Caco-2 (cell line): ENCODE data around the gene SHISA2. TPM values are rescaled to one million over a fixed set of nuclear protein-coding genes. Genes with fewer than 3 reads are reported as not detected.

Experiments used
- BruUV-seq: library from RNA; stranded (reverse); fragments of 400-500 nt; replicated peaks from 2 replicates; lab custom pipeline; 2021; lab: Mats Ljungman, UMichigan
- CTCF ChIA-PET: fragments of 300-600 bp; sonication (Branson Sonifier 250); formaldehyde crosslinking; loops from one replicate; lab custom pipeline; 2022; ENCODE audit warnings: antibody characterized with exemption; lab: Charles Lee
- POLR2A ChIA-PET: fragments of 300-600 bp; sonication (Branson Sonifier 250); formaldehyde crosslinking; loops from one replicate; lab custom pipeline; 2022; ENCODE audit warnings: antibody characterized with exemption; lab: Charles Lee
- DNase-seq, 2 experiments: peaks; one replicate each; pipeline versions ENCODE4 v3.0.0 to v3.0.0-alpha.2; 2020 to 2022
- H3K27me3 ChIP-seq: replicated peaks from 2 replicates; pipeline ENCODE4 v1.6.0; 2011; ENCODE audit warnings: low read length; ENCODE audit not compliant: control insufficient read depth, insufficient read depth
- H3K36me3 ChIP-seq: 2 replicates; pipeline ENCODE4 v1.5.1; 2011; ENCODE audit warnings: low read length; ENCODE audit not compliant: control insufficient read depth, insufficient read depth
- H3K4me1 ChIP-seq: fragments of 250-450 bp; sonication (Bioruptor Pico); 2 replicates; pipeline ENCODE4 v1.5.1; 2020; ENCODE audit warnings: mild to moderate bottlenecking
- H3K4me3 ChIP-seq: 2 replicates; pipeline ENCODE4 v1.5.1; 2011; ENCODE audit warnings: low read depth, mild to moderate bottlenecking, control low read depth, low read length
- H3K9me3 ChIP-seq: fragments of 250-450 bp; sonication (Bioruptor Pico); 2 replicates; pipeline ENCODE4 v1.5.1; 2020; ENCODE audit warnings: mild to moderate bottlenecking, moderate library complexity
- H3K27ac Mint-ChIP-seq: one replicate; pipeline ENCODE4 v1.8.0; 2022; ENCODE audit warnings: mixed read lengths; ENCODE audit not compliant: unreplicated experiment
- H3K27me3 Mint-ChIP-seq: one replicate; pipeline ENCODE4 v1.8.0; 2022; ENCODE audit warnings: mixed read lengths; ENCODE audit not compliant: insufficient read depth, unreplicated experiment
- H3K36me3 Mint-ChIP-seq: one replicate; pipeline ENCODE4 v1.8.0; 2022; ENCODE audit warnings: mild to moderate bottlenecking, mixed read lengths; ENCODE audit not compliant: insufficient read depth, unreplicated experiment
- H3K4me1 Mint-ChIP-seq: one replicate; pipeline ENCODE4 v1.8.0; 2022; ENCODE audit warnings: low read depth, mixed read lengths; ENCODE audit not compliant: unreplicated experiment
- H3K4me3 Mint-ChIP-seq: one replicate; pipeline ENCODE4 v1.8.0; 2022; ENCODE audit warnings: mild to moderate bottlenecking, moderate library complexity, mixed read lengths; ENCODE audit not compliant: unreplicated experiment
- H3K9me3 Mint-ChIP-seq: one replicate; pipeline ENCODE4 v1.8.0; 2022; ENCODE audit warnings: mixed read lengths; ENCODE audit not compliant: unreplicated experiment
- intact Hi-C: fragments of 100-400 bp; cut with micrococcal nuclease; formaldehyde crosslinking; loops from one replicate; pipeline ENCODE4 v1.10.0; 2022; ENCODE audit not compliant: unreplicated experiment
- total RNA-seq: library from RNA; stranded (reverse); gene quantifications from 2 replicates; pipeline ENCODE4 v1.2.3, GENCODE V29; 2022
- TF ChIP-seq, protein P1 (sequence below), 2 experiments: fragments of 200-600 bp in 1 of 2; IDR thresholded peaks; 1 replicate in 1 of 2; 2 replicates in 1 of 2; pipeline versions ENCODE4 v1.5.1 to v1.8.0; 2011 to 2022; ENCODE audit warnings: antibody characterized with exemption in 1 of 2, control low read depth in 1 of 2, inconsistent platforms in 1 of 2, low read depth in 1 of 2, low read length in 1 of 2, mild to moderate bottlenecking in 1 of 2, moderate library complexity in 1 of 2; ENCODE audit not compliant: insufficient read depth in 1 of 2, severe bottlenecking in 1 of 2, unreplicated experiment in 1 of 2

SHISA2 gene
- total RNA-seq, 1 experiment from 2014 or later, result not detected

DNA sequence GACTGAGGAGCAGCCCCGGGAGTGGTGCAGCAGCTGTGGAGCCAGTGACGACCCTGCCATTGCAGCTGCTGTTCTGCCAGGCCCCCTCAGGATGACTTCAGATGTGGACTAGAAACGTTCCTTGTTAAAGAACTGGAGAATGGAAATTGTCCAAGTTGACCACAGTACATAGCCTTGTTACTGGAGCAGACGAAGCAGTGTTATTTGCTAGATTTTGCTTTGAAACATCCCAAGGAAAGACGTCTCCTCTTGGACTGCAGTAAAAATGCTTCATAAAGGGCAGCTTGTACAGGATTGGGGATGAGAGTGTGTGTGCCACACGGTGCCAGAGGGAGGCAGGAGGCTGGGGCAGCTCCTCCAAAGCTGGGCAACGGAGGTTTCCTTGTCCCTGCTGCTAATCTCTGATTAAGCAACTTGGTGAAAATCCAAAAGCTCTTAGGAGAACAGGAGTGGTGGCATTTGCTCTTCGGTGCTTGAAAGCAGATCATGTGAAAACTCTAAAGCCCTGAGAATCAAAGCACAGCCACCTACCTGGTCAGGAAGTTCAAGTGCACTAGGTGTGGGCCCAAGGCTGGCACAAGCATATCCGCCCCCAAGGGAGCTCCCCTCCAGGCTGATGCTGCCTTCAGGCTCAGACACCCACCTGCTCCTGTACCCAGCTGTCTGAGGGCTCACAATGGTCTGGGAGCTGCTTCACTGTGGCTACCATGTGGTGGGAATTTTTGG lies 34.5 kb downstream of the SHISA2 start:
- Mint-ChIP-seq H3K4me1 (peaks cover 18% of the 10 kb centered on the region), H3K27me3 (peaks cover 3% of the 10 kb centered on the region), H3K9me3 (peaks cover 15% of the 10 kb centered on the region), H3K4me3 (no peak overlapping the region), H3K36me3 (peaks cover 4% of the 10 kb centered on the region), H3K27ac (peak overlapping the region; percentile 46)
- Histone ChIP-seq H3K27me3 (no peaks in the 10 kb centered on the region), H3K9me3 (no peaks in the 10 kb centered on the region), H3K4me1 (peaks cover 9% of the 10 kb centered on the region), H3K4me3 (no peak overlapping the region), H3K36me3 (no peaks in the 10 kb centered on the region)
- TF ChIP-seq, protein P1, sequence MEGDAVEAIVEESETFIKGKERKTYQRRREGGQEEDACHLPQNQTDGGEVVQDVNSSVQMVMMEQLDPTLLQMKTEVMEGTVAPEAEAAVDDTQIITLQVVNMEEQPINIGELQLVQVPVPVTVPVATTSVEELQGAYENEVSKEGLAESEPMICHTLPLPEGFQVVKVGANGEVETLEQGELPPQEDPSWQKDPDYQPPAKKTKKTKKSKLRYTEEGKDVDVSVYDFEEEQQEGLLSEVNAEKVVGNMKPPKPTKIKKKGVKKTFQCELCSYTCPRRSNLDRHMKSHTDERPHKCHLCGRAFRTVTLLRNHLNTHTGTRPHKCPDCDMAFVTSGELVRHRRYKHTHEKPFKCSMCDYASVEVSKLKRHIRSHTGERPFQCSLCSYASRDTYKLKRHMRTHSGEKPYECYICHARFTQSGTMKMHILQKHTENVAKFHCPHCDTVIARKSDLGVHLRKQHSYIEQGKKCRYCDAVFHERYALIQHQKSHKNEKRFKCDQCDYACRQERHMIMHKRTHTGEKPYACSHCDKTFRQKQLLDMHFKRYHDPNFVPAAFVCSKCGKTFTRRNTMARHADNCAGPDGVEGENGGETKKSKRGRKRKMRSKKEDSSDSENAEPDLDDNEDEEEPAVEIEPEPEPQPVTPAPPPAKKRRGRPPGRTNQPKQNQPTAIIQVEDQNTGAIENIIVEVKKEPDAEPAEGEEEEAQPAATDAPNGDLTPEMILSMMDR (IDR thresholded peaks at IDR 0.05; ENCODE audit: insufficient read depth in 1 of 2, low read depth in 1 of 2, low read length in 1 of 2, severe bottlenecking in 1 of 2, unreplicated experiment in 1 of 2), result no peak
- intact Hi-C loops, result no loop called here
- CTCF ChIA-PET, result no interaction called here
- no peak for DNase-seq
- POLR2A ChIA-PET, result no interaction called here
- BruUV-seq, result no TSS peak

GRCh38 chr13:26016189-26016588 lies 35.6 kb downstream of the SHISA2 start:
- Mint-ChIP-seq H3K36me3 (peaks cover 4% of the 10 kb centered on the region), H3K27me3 (peaks cover 3% of the 10 kb centered on the region), H3K4me1 (peaks cover 6% of the 10 kb centered on the region), H3K4me3 (no peak overlapping the region), H3K27ac (no peak overlapping the region), H3K9me3 (peaks cover 15% of the 10 kb centered on the region)
- POLR2A ChIA-PET, result no interaction called here
- Histone ChIP-seq H3K27me3 (no peaks in the 10 kb centered on the region), H3K4me1 (no peaks in the 10 kb centered on the region), H3K36me3 (no peaks in the 10 kb centered on the region), H3K9me3 (no peaks in the 10 kb centered on the region), H3K4me3 (no peak overlapping the region)
- CTCF ChIA-PET, result no interaction called here
- DNase-seq, result no peak
- TF ChIP-seq, protein P1 (IDR thresholded peaks at IDR 0.05; ENCODE audit: insufficient read depth in 1 of 2, low read depth in 1 of 2, low read length in 1 of 2, severe bottlenecking in 1 of 2, unreplicated experiment in 1 of 2), result no peak
- intact Hi-C loops, result no loop called here
- BruUV-seq, result no TSS peak

DNA sequence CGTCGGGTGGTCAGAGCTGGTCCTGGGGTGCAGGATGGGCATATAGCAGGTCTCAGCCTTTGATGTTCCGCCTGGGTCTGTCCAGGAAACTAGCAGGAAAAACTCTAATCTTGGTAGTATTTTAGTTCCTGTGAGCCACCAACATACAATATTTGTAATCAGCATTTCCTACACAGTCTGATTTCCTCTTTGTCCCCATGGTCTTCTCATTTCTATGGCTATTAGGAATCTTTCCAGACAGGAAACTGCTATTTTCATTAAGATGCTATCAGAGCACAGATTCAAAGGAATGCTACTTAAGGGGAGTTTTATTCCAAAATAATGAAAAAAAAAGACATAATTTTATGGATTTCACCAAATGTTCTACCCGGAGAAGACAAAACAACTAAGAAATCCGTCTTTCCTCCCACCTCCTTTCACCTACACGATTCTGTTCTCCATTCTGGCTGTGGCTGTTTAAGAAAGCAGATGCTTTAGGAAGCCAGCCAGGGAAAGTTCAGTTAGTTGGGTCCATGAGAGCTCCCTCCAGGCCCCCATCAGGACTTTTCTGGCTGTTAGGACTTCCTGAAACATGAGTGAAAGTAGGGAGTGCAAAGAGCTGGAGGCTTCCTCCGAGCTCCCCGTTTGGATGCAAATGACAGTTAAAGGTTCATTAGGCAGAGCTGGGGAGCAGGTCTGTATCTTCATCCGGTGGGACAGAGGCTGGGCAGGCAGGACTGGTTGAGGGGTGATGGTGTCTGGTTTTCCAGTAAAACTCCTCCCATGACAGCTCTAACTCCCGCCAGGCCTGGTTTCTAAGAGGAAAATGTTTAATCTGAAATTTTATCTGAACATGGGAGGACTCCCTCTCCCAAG lies 36.3 kb downstream of the SHISA2 start:
- peaks cover 15% of the 10 kb centered on the region for H3K9me3 Mint-ChIP-seq
- TF ChIP-seq, protein P1 (IDR thresholded peaks at IDR 0.05; ENCODE audit: insufficient read depth in 1 of 2, low read depth in 1 of 2, low read length in 1 of 2, severe bottlenecking in 1 of 2, unreplicated experiment in 1 of 2), result no peak
- intact Hi-C loops, result no loop called here
- Histone ChIP-seq H3K36me3 (no peaks in the 10 kb centered on the region), H3K4me1 (no peaks in the 10 kb centered on the region), H3K4me3 (no peak overlapping the region), H3K27me3 (no peaks in the 10 kb centered on the region), H3K9me3 (no peaks in the 10 kb centered on the region)
- no TSS peak for BruUV-seq
- ChIA-PET POLR2A (no interaction called here), CTCF (no interaction called here)
- H3K36me3 Mint-ChIP-seq, result peaks cover under 1% of the 10 kb centered on the region
- no peaks in the 10 kb centered on the region for H3K27me3 Mint-ChIP-seq
- no peaks in the 10 kb centered on the region for H3K4me1 Mint-ChIP-seq
- no peak overlapping the region for H3K27ac Mint-ChIP-seq
- no peak for DNase-seq
- H3K4me3 Mint-ChIP-seq, result no peak overlapping the region
